ENCODE results near the gene LMF1. TPM values are rescaled to one million over a fixed set of nuclear protein-coding genes. Genes with fewer than 3 reads are reported as not detected.

Gene LMF1
- total and polyA plus RNA-seq, 12 donors, result 5.1 to 15.4 (median 7.6) TPM

GRCh38 chr16:990516-991291 is 19.9 kb upstream of the LMF1 start:
- ATAC-seq (no peak), DNase-seq (no peak)
- H3K36me3 ChIP-seq, result no peaks in the 10 kb centered on the region
- H3K27ac ChIP-seq, result no peak overlapping the region
- H3K4me1 ChIP-seq, result peaks cover 0 to 8% (median 0%) of the 10 kb centered on the region in 9 donors
- no peak for TF ChIP-seq CTCF (IDR thresholded peaks at IDR 0.05)
- peaks cover 0 to 38% (median 7%) of the 10 kb centered on the region in 7 donors for H3K27me3 ChIP-seq
- no peak overlapping the region for H3K4me3 ChIP-seq
- H3K9me3 ChIP-seq, result peaks cover 0 to 15% (median 13%) of the 10 kb centered on the region in 11 donors
- intact Hi-C loops (cut with DNase I), result no loop called here
- WGBS, 2 donors, result 86% methylated on average over 41 of the region's 41 CpGs

- intact Hi-C loops (cut with DNase I), result no loop called here
- Histone ChIP-seq H3K9me3 (peaks cover 0 to 2% (median under 1%) of the 10 kb centered on the region in 11 donors), H3K27me3 (peaks cover 0 to 48% (median 7%) of the 10 kb centered on the region in 7 donors), H3K4me1 (peaks cover 0 to 8% (median 0%) of the 10 kb centered on the region in 9 donors), H3K4me3 (no peak overlapping the region), H3K36me3 (no peaks in the 10 kb centered on the region), H3K27ac (no peak overlapping the region)
- TF ChIP-seq CTCF (IDR thresholded peaks at IDR 0.05), result no peak
- DNase-seq (no peak), ATAC-seq (no peak)
- WGBS, 2 donors, result 75 to 79% methylated on average over 11 of the region's 11 CpGs
Measured at GRCh38 chr16:989354-989814, 18.6 kb upstream of the LMF1 start.

- Histone ChIP-seq H3K27me3 (peaks cover 0 to 55% (median 10%) of the 10 kb centered on the region in 7 donors), H3K4me1 (peaks cover 0 to 8% (median 0%) of the 10 kb centered on the region in 9 donors), H3K27ac (no peak overlapping the region), H3K36me3 (no peaks in the 10 kb centered on the region), H3K9me3 (no peaks in the 10 kb centered on the region), H3K4me3 (no peak overlapping the region)
- TF ChIP-seq CTCF (IDR thresholded peaks at IDR 0.05), result no peak
- WGBS, 2 donors, result 64 to 66% methylated on average over 35 of the region's 35 CpGs
- ATAC-seq (peak in 6 of 8 donors; percentile 14 to 45 (median 20)), DNase-seq (no peak)
- intact Hi-C loops (cut with DNase I), result no loop called here
Measured at GRCh38 chr16:988471-989353, 17.9 kb upstream of the LMF1 start.

- DNase-seq (no peak), ATAC-seq (no peak)
- H3K4me3 ChIP-seq, result no peak overlapping the region
- 81 to 86% methylated on average over 17 of the region's 17 CpGs for WGBS, 2 donors
- intact Hi-C loops (cut with DNase I), result no loop called here
- H3K27me3 ChIP-seq, result peaks cover 0 to 63% (median 18%) of the 10 kb centered on the region in 7 donors
- H3K9me3 ChIP-seq, result no peaks in the 10 kb centered on the region
- no peaks in the 10 kb centered on the region for H3K36me3 ChIP-seq
- no peak overlapping the region for H3K27ac ChIP-seq
- peaks cover 0 to 8% (median 0%) of the 10 kb centered on the region in 9 donors for H3K4me1 ChIP-seq
- no peak for TF ChIP-seq CTCF (IDR thresholded peaks at IDR 0.05)
Measured at GRCh38 chr16:987906-988305, 17.1 kb upstream of the LMF1 start.

Data from heart right ventricle (tissue), 16 donors.